ENCODE measurements around the gene MMAB. TPM values are rescaled to one million over a fixed set of nuclear protein-coding genes. Genes with fewer than 3 reads are reported as not detected.

MMAB gene
- total RNA-seq, 1 donor: 34.4 TPM

DNA sequence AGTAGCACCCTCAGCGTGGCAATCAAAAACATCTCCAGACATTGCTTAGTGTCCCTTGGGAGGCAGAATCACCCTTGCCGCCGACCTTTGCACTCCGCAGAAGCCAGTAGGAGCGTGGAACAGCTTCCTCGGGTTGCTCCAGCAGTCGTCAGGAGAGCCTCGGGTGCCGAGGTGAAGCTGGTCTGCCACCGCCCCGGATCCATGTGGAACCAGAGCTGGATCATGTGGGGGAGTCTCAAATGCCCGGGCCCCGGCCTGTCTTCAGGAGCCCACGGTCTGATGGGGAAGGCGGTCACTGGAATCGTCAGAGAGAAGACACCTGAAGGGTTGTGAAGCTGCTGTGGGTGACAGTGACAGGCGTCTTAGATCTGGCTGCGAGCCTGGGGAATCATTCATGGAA is 14.6 kb upstream of the MMAB start:
- no peak overlapping the region for H3K27ac ChIP-seq (ENCODE audit: low read depth, low read length)
- no peak overlapping the region for H3K4me3 ChIP-seq (ENCODE audit: insufficient read depth, low read length)
- no peak overlapping the region for H2AFZ ChIP-seq (ENCODE audit: low read length)
- H3K4me1 ChIP-seq (ENCODE audit: insufficient read depth, low read length): no peaks in the 10 kb centered on the region
- DNase-seq (ENCODE audit: insufficient read length, low spot score, missing footprints): peak; percentile 51
- TF ChIP-seq, protein P1, sequence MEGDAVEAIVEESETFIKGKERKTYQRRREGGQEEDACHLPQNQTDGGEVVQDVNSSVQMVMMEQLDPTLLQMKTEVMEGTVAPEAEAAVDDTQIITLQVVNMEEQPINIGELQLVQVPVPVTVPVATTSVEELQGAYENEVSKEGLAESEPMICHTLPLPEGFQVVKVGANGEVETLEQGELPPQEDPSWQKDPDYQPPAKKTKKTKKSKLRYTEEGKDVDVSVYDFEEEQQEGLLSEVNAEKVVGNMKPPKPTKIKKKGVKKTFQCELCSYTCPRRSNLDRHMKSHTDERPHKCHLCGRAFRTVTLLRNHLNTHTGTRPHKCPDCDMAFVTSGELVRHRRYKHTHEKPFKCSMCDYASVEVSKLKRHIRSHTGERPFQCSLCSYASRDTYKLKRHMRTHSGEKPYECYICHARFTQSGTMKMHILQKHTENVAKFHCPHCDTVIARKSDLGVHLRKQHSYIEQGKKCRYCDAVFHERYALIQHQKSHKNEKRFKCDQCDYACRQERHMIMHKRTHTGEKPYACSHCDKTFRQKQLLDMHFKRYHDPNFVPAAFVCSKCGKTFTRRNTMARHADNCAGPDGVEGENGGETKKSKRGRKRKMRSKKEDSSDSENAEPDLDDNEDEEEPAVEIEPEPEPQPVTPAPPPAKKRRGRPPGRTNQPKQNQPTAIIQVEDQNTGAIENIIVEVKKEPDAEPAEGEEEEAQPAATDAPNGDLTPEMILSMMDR (IDR thresholded peaks at IDR 0.05; ENCODE audit: extremely low read depth, low read depth, low read length): no peak
- peaks cover 4% of the 10 kb centered on the region for H3K36me3 ChIP-seq (ENCODE audit: insufficient read depth, low read length)
- no peak overlapping the region for H3K4me2 ChIP-seq (ENCODE audit: insufficient read depth, low read length)
- no peaks in the 10 kb centered on the region for H3K9me3 ChIP-seq (ENCODE audit: low read depth, low read length)
- no peaks in the 10 kb centered on the region for H3K27me3 ChIP-seq (ENCODE audit: insufficient read depth, low read length)
- H3K79me2 ChIP-seq (ENCODE audit: insufficient read depth, low read length): no peaks in the 10 kb centered on the region
- no peaks in the 10 kb centered on the region for H4K20me1 ChIP-seq (ENCODE audit: insufficient read depth, low read length)

DNA sequence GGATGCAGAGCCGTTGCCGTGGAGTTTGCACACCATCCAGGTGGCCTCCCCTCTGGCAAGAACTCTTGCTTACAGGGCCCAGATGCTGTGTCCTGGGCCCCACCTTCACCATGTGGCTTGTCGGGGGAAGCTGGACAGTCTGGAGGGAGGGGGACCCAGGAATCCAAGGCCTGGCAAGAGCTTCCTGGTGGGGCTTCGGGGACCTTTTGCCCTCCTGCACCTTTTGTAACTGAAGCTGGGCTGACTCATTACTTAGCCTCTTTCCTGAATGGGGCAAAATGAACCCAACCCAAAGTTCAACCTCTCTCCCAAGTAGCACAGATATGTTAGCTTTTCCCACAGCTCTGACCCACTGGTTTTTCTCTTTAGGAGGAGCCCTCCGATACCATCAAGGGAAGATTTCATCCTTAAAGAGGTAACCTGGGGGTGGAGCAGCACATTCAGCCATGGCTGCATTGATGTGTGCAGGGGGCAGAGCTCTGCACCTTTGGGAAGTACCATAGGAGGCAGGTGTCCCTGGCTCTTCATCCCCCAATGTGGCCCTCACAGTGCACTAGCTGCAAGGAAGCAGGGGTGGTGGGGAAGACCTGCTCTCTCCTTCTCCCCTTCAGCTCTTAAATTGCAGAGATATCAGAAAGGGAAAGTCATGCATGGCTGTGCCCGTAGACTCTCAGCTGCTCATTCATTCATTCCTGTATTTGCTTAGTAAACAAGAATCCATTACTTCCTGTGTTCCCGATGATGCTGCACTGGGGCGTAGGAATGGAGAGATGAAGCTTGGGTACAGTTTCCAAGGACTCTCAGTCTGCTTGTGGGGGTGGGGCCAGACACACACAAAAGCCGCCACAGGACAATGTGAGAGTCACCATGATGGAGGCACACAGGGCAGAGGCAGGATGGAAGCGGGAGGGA is 13.3 kb upstream of the MMAB start:
- Histone ChIP-seq H3K27me3 (ENCODE audit: insufficient read depth, low read length) (no peaks in the 10 kb centered on the region), H3K4me2 (ENCODE audit: insufficient read depth, low read length) (no peak overlapping the region), H3K9me3 (ENCODE audit: low read depth, low read length) (no peaks in the 10 kb centered on the region), H2AFZ (ENCODE audit: low read length) (no peak overlapping the region), H3K36me3 (ENCODE audit: insufficient read depth, low read length) (peaks cover 7% of the 10 kb centered on the region), H4K20me1 (ENCODE audit: insufficient read depth, low read length) (no peaks in the 10 kb centered on the region), H3K4me1 (ENCODE audit: insufficient read depth, low read length) (no peaks in the 10 kb centered on the region), H3K79me2 (ENCODE audit: insufficient read depth, low read length) (no peaks in the 10 kb centered on the region), H3K4me3 (ENCODE audit: insufficient read depth, low read length) (no peak overlapping the region), H3K27ac (ENCODE audit: low read depth, low read length) (no peak overlapping the region)
- TF ChIP-seq, protein P1 (IDR thresholded peaks at IDR 0.05; ENCODE audit: extremely low read depth, low read depth, low read length): no peak
- DNase-seq (ENCODE audit: insufficient read length, low spot score, missing footprints): peak; percentile 55

DNA sequence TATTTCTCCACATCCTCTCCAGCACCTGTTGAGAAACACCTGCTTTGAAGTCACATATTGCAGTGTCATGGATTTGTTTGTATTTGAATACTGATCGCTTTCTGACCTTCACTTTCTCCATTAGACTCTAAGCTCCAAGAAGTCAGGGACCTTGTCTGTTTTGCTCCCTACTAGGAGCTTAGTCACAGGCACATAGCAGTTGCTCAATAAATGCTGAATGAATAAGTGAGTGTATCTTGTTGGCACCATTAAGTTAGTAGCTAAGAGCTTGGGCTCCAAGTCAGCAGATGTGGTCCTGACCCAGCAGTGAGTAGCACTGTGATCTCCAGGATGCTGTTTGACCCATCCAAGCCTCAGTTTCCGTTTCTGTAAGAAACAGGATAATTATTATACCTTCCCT is 10.4 kb upstream of the MMAB start:
- DNase-seq (ENCODE audit: insufficient read length, low spot score, missing footprints): peak; percentile 63
- Histone ChIP-seq H3K27me3 (ENCODE audit: insufficient read depth, low read length) (no peaks in the 10 kb centered on the region), H2AFZ (ENCODE audit: low read length) (no peak overlapping the region), H3K4me2 (ENCODE audit: insufficient read depth, low read length) (no peak overlapping the region), H3K4me1 (ENCODE audit: insufficient read depth, low read length) (no peaks in the 10 kb centered on the region), H3K79me2 (ENCODE audit: insufficient read depth, low read length) (no peaks in the 10 kb centered on the region), H3K36me3 (ENCODE audit: insufficient read depth, low read length) (peaks cover 14% of the 10 kb centered on the region), H3K9me3 (ENCODE audit: low read depth, low read length) (no peaks in the 10 kb centered on the region), H3K4me3 (ENCODE audit: insufficient read depth, low read length) (no peak overlapping the region), H3K27ac (ENCODE audit: low read depth, low read length) (no peak overlapping the region), H4K20me1 (ENCODE audit: insufficient read depth, low read length) (no peaks in the 10 kb centered on the region)
- TF ChIP-seq, protein P1 (IDR thresholded peaks at IDR 0.05; ENCODE audit: extremely low read depth, low read depth, low read length): no peak

DNA sequence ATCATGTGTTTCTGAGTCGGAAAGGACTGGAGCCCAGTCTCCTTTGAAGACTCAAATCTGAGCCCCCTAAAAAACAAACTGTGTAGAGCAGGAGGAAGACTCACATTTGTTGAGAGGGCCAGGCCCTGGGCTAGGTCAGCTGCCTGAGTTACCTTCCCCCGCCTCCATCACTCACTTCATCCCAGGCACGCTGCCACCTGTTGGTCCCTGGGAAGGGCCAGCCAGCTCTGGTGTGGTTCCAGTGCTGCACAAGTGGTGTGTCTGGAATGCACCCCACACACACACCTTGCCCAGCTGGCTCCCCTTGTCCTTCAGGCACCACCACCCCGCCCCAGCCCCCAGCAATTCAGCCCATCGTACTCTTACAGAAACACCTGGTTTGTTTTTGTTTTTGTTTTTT is 9.3 kb upstream of the MMAB start:
- Histone ChIP-seq H3K79me2 (ENCODE audit: insufficient read depth, low read length) (no peaks in the 10 kb centered on the region), H3K9me3 (ENCODE audit: low read depth, low read length) (no peaks in the 10 kb centered on the region), H3K4me1 (ENCODE audit: insufficient read depth, low read length) (no peaks in the 10 kb centered on the region), H3K27ac (ENCODE audit: low read depth, low read length) (no peak overlapping the region), H4K20me1 (ENCODE audit: insufficient read depth, low read length) (no peaks in the 10 kb centered on the region), H3K4me2 (ENCODE audit: insufficient read depth, low read length) (no peak overlapping the region), H3K4me3 (ENCODE audit: insufficient read depth, low read length) (no peak overlapping the region), H2AFZ (ENCODE audit: low read length) (no peak overlapping the region), H3K27me3 (ENCODE audit: insufficient read depth, low read length) (no peaks in the 10 kb centered on the region), H3K36me3 (ENCODE audit: insufficient read depth, low read length) (peaks cover 23% of the 10 kb centered on the region)
- DNase-seq (ENCODE audit: insufficient read length, low spot score, missing footprints): peak; percentile 1
- TF ChIP-seq, protein P1 (IDR thresholded peaks at IDR 0.05; ENCODE audit: extremely low read depth, low read depth, low read length): no peak
